GM23248 (cell line): Measurements from ENCODE around the gene SCAMP4.

Experiments
- EZH2 ChIP-seq: fragments of 200-600 bp; sonication (generic); IDR thresholded peaks from 2 replicates; pipeline ENCODE4 v1.6.1; 2018; ENCODE audit warnings: antibody characterized with exemption, mild to moderate bottlenecking; ENCODE audit not compliant: insufficient read depth, poor library complexity, severe bottlenecking
- EZH2phosphoT487 ChIP-seq: fragments of 200-600 bp; sonication (generic); IDR thresholded peaks from 2 replicates; pipeline ENCODE4 v1.6.1; 2018; ENCODE audit warnings: antibody characterized with exemption, moderate library complexity, mild to moderate bottlenecking, low read depth; ENCODE audit not compliant: insufficient read depth

DNA sequence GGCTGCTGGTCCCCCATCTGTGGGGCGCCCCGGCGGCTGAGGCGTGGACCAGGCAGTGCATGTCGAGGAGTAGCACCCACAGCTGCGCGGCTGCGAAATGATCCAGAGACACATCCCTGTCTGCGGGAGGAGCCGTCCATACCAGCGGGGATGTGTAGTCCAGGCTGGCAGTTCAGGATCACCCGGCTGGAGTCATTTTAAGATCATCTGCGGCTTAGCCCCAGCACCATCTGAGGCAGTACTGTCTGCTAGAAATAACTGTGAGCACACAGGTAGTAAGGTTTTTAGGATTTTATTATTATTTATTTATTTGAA, 3.1 kb downstream of the SCAMP4 start:
- TF ChIP-seq EZH2phosphoT487: no peak
- no peak for TF ChIP-seq EZH2
